Sciatic nerve (tissue), 2 donors: Measurements from ENCODE around the gene CDS2. TPM values are rescaled to one million over a fixed set of nuclear protein-coding genes. Genes with fewer than 3 reads are reported as not detected.

ENCODE experiments used
- ATAC-seq: fragments of 200-7000 bp; cut with Tn5 transposase; one replicate; pipeline ENCODE4 v1.9.1; 2020; ENCODE audit warnings: mild to moderate bottlenecking, moderate library complexity
- DNase-seq: peaks from one replicate; pipeline ENCODE4 v3.0.0-alpha.2; 2020; ENCODE audit warnings: low spot score
- intact Hi-C: fragments of 100-400 bp; cut with DNase I; formaldehyde crosslinking; loops from one replicate; pipeline ENCODE4 v1.14.2; 2022
- total RNA-seq: library from RNA; stranded (reverse); fragmentation: NEBNext Ultra II Directional; extraction: Animal tissue kit (Norgen Biotek cat#: 25700); gene quantifications from one replicate; pipeline ENCODE4 v1.2.1, GENCODE V29; 2021
- donor health status: DM: no; HTN: no; CAD: no.
- donor health status: DM: no; HTN: no; CAD: no.

The CDS2 gene
- total RNA-seq, 1 donor from 2014 or later = 62.7 TPM

- intact Hi-C loops = no loop called here
- no peak for ATAC-seq
- DNase-seq = no peak
Measured at GRCh38 chr20:5146871-5147592, 20.2 kb downstream of the CDS2 start.

GRCh38 chr20:5148581-5148980 lies 21.8 kb downstream of the CDS2 start:
- ATAC-seq (no peak), DNase-seq (no peak)
- intact Hi-C loops = no loop called here

GRCh38 chr20:5149892-5150225 lies 23.1 kb downstream of the CDS2 start:
- intact Hi-C loops = no loop called here
- ATAC-seq (no peak), DNase-seq (no peak)

- DNase-seq (no peak), ATAC-seq (no peak)
- intact Hi-C loops = no loop called here
Measured at GRCh38 chr20:5150226-5151076, 23.6 kb downstream of the CDS2 start.

- intact Hi-C loops = no loop called here
- ATAC-seq = no peak
- DNase-seq = no peak
Measured at GRCh38 chr20:5153152-5153467, 26.3 kb downstream of the CDS2 start.

GRCh38 chr20:5153612-5154542 lies 27.1 kb downstream of the CDS2 start:
- intact Hi-C loops = no loop called here
- DNase-seq (no peak), ATAC-seq (no peak)

GRCh38 chr20:5154543-5154925 lies 27.7 kb downstream of the CDS2 start:
- ATAC-seq (no peak), DNase-seq (no peak)
- intact Hi-C loops = no loop called here

GRCh38 chr20:5155404-5155803 lies 28.6 kb downstream of the CDS2 start:
- DNase-seq = no peak
- ATAC-seq = no peak
- intact Hi-C loops = no loop called here

GRCh38 chr20:5156675-5157448 lies 30.1 kb downstream of the CDS2 start:
- intact Hi-C loops = no loop called here
- DNase-seq = no peak
- ATAC-seq = no peak

- intact Hi-C loops = no loop called here
- ATAC-seq (no peak), DNase-seq (no peak)
Measured at GRCh38 chr20:5159928-5160327, 33.1 kb downstream of the CDS2 start.

GRCh38 chr20:5160882-5161281 lies 34.1 kb downstream of the CDS2 start:
- intact Hi-C loops = no loop called here
- ATAC-seq (no peak), DNase-seq (no peak)

GRCh38 chr20:5161536-5162164 lies 34.8 kb downstream of the CDS2 start:
- intact Hi-C loops = no loop called here
- no peak for ATAC-seq
- no peak for DNase-seq

- DNase-seq = no peak
- intact Hi-C loops = no loop called here
- ATAC-seq = no peak
Measured at GRCh38 chr20:5164645-5165625, 38.1 kb downstream of the CDS2 start.

GRCh38 chr20:5168651-5169396 lies 42.0 kb downstream of the CDS2 start:
- ATAC-seq = peak; percentile 85
- intact Hi-C loops = no loop called here
- no peak for DNase-seq

- ATAC-seq (no peak), DNase-seq (no peak)
- intact Hi-C loops = no loop called here
Measured at GRCh38 chr20:5170341-5170740, 43.5 kb downstream of the CDS2 start.

- peak; percentile 40 for ATAC-seq
- no peak for DNase-seq
- intact Hi-C loops = no loop called here
Measured at GRCh38 chr20:5171064-5171789, 44.4 kb downstream of the CDS2 start.
